HepG2 (cell line): Measurements from ENCODE around the gene EPHX1. TPM values are rescaled to one million over a fixed set of nuclear protein-coding genes. Genes with fewer than 3 reads are reported as not detected.

Experiments used
- ATAC-seq: fragments of 200-7000 bp; cut with Tn5 transposase; 3 replicates; pipeline ENCODE4 v1.9.1; 2020; ENCODE audit warnings: mild to moderate bottlenecking, moderate library complexity
- BruUV-seq: library from RNA; stranded (reverse); fragments of 400-500 nt; replicated peaks from 2 replicates; lab custom pipeline; 2021; lab: Mats Ljungman, UMichigan
- CTCF ChIA-PET: fragments of 300-600 bp; formaldehyde crosslinking; extraction: SDS; loops from one replicate; lab custom pipeline; 2021; ENCODE audit warnings: low total read pairs, inconsistent platforms, low intra/inter-chr PET ratio; lab: Yijun Ruan, JAX
- POLR2A ChIA-PET: fragments of 350-600 bp; sonication (Branson Sonifier 250); formaldehyde crosslinking; loops from one replicate; lab custom pipeline; 2020; ENCODE audit warnings: antibody characterized with exemption, inconsistent platforms; lab: Yijun Ruan, JAX
- DNase-seq: peaks from one replicate; pipeline ENCODE4 v3.0.0-alpha.2; 2015; ENCODE audit warnings: low spot score
- FAIRE-seq: peaks from 3 replicates; lab custom pipeline; 2011; peaks lifted over from hg19 to GRCh38; lab: Jason Lieb, UNC
- H2AFZ ChIP-seq: one replicate; pipeline ENCODE4 v1.6.1; 2011; ENCODE audit warnings: low read length, inconsistent platforms
- H3K27ac ChIP-seq: fragments of 300-600 bp; 3 replicates; pipeline ENCODE4 v1.8.0; 2011; ENCODE audit warnings: mixed run types, mild to moderate bottlenecking, mixed read lengths, low read length, inconsistent platforms; ENCODE audit not compliant: insufficient read depth; ENCODE audit errors: extremely low read length
- H3K27me3 ChIP-seq, 2 experiments: fragments of 200-600 bp in 1 of 2; 2 replicates in 1 of 2; 3 replicates in 1 of 2; pipeline versions ENCODE4 v1.6.0 to v1.8.0; 2011; ENCODE audit warnings: low read length in 2 of 2, mild to moderate bottlenecking in 2 of 2, moderate library complexity in 2 of 2, inconsistent platforms in 1 of 2; ENCODE audit not compliant: insufficient read depth in 2 of 2, control insufficient read depth in 1 of 2
- H3K36me3 ChIP-seq, 2 experiments: fragments of 200-600 bp in 1 of 2; replicated peaks in 1 of 2; 2 replicates in 1 of 2; 3 replicates in 1 of 2; pipeline versions ENCODE4 v1.5.1 to v1.8.0; 2011; ENCODE audit warnings: low read length in 2 of 2, inconsistent platforms in 1 of 2; ENCODE audit not compliant: insufficient read depth in 2 of 2, control insufficient read depth in 1 of 2
- H3K4me1 ChIP-seq: 2 replicates; pipeline ENCODE4 v1.5.1; 2012; ENCODE audit warnings: low read length, inconsistent platforms; ENCODE audit not compliant: insufficient read depth
- H3K4me2 ChIP-seq: 2 replicates; pipeline ENCODE4 v1.6.0; 2011; ENCODE audit warnings: low read depth, low read length, inconsistent platforms
- H3K4me3 ChIP-seq, 3 experiments: fragments of 200-600 bp in 1 of 3; sonication (generic), shearing (Covaris generic) in 1 of 3; replicated peaks in 1 of 3; 2 replicates each; pipeline ENCODE4 v1.5.1; 2011 to 2016; ENCODE audit warnings: low read length in 3 of 3, inconsistent platforms in 2 of 3, low read depth in 2 of 3, mild to moderate bottlenecking in 2 of 3, control low read depth in 1 of 3, mixed read lengths in 1 of 3; ENCODE audit not compliant: insufficient read depth in 1 of 3
- H3K79me2 ChIP-seq: one replicate; pipeline ENCODE4 v1.6.1; 2011; ENCODE audit warnings: low read length, inconsistent platforms; ENCODE audit not compliant: insufficient read depth
- H3K9ac ChIP-seq: 2 replicates; pipeline ENCODE4 v1.6.0; 2011; ENCODE audit warnings: mild to moderate bottlenecking, low read depth, low read length, inconsistent platforms; ENCODE audit not compliant: insufficient read depth
- H3K9me3 ChIP-seq: 2 replicates; pipeline ENCODE4 v1.5.1; 2012; ENCODE audit warnings: mild to moderate bottlenecking, low read length
- H4K20me1 ChIP-seq: 2 replicates; pipeline ENCODE4 v1.6.0; 2011; ENCODE audit warnings: inconsistent platforms, mild to moderate bottlenecking, low read length, moderate library complexity; ENCODE audit not compliant: insufficient read depth
- CBX5 ChIP-seq: sonication (generic); formaldehyde crosslinking; IDR thresholded peaks from 2 replicates; pipeline ENCODE4 v1.4.0; 2020; ENCODE audit warnings: missing genetic modification reagents, borderline replicate concordance
- GATA4 ChIP-seq: sonication (generic); IDR thresholded peaks from 2 replicates; pipeline ENCODE4 v1.6.1; 2016; ENCODE audit warnings: antibody characterized with exemption, low read depth, borderline replicate concordance
- NR1H2 ChIP-seq: sonication (generic); formaldehyde crosslinking; IDR thresholded peaks from 2 replicates; pipeline ENCODE4 v1.8.1; 2022; ENCODE audit warnings: low read depth, missing genetic modification reagents, borderline replicate concordance
- TMF1 ChIP-seq: sonication (generic); formaldehyde crosslinking; IDR thresholded peaks from 2 replicates; pipeline ENCODE4 v1.8.1; 2022; ENCODE audit warnings: low read depth, missing genetic modification reagents
- ZNF205 ChIP-seq: IDR thresholded peaks from 2 replicates; pipeline ENCODE4 v1.6.1; 2018; ENCODE audit warnings: missing biosample characterization, missing genetic modification reagents
- ZNF251 ChIP-seq: sonication (generic); formaldehyde crosslinking; IDR thresholded peaks from 2 replicates; pipeline ENCODE4 v1.9.0; 2021; ENCODE audit warnings: mild to moderate bottlenecking, missing genetic modification reagents
- ZNF510 ChIP-seq: sonication (generic); formaldehyde crosslinking; IDR thresholded peaks from 2 replicates; pipeline ENCODE4 v1.4.0; 2020; ENCODE audit warnings: low read depth, mild to moderate bottlenecking, missing genetic modification reagents
- ZNF530 ChIP-seq: sonication (generic); formaldehyde crosslinking; IDR thresholded peaks from 2 replicates; pipeline ENCODE4 v1.5.0; 2020; ENCODE audit warnings: low read depth, mild to moderate bottlenecking, missing genetic modification reagents
- ZNF546 ChIP-seq: sonication (generic); formaldehyde crosslinking; conservative IDR thresholded peaks from 2 replicates; pipeline ENCODE4 v1.8.1; 2023; ENCODE audit warnings: mild to moderate bottlenecking, missing genetic modification reagents
- WGBS: methylation state at CpG from one replicate; pipeline ENCODE4 v1.1.6; 2017; ENCODE audit warnings: low lambda C conversion rate; 5-methylcytosine and 5-hydroxymethylcytosine counted together
- in situ Hi-C: cut with HindIII; loops from 2 replicates; pipeline ENCODE4 v1.10.0; 2017; ENCODE audit warnings: low pct_unique_long_range_greater_than_20kb; ENCODE audit not compliant: extremely low pct_ligation_motif_present
- intact Hi-C: fragments of 100-400 bp; cut with micrococcal nuclease; formaldehyde crosslinking; loops from one replicate; pipeline ENCODE4 v1.10.0; 2022; ENCODE audit not compliant: unreplicated experiment
- polyA plus RNA-seq, 8 experiments: library from polyadenylated mRNA; depleted of rRNA in 3 of 8; stranded (reverse) in 7 of 8; unstranded in 1 of 8; fragments of >200 nt; fragmentation: Illumina TruSeq in 4 of 8; extraction: Trizol in 4 of 8; gene quantifications; 2 replicates each; pipeline versions ENCODE4 v1.2.1 to v1.2.3, GENCODE V29; 2011 to 2016; ENCODE audit warnings: low read depth in 4 of 8, missing spikeins in 1 of 8, mixed read lengths in 1 of 8; ENCODE audit not compliant: insufficient read depth in 1 of 8
- total RNA-seq, 5 experiments: library from RNA; depleted of rRNA; stranded (reverse); fragments of >200 nt; fragmentation: Illumina TruSeq; extraction: Trizol; gene quantifications; 2 replicates each; pipeline ENCODE4 v1.2.3, GENCODE V29; 2016; ENCODE audit warnings: low read depth in 1 of 5
- TF ChIP-seq, protein P1 (sequence below): sonication (generic); formaldehyde crosslinking; IDR thresholded peaks from 2 replicates; pipeline ENCODE4 v1.8.0; 2022; ENCODE audit warnings: low read depth, missing genetic modification reagents
- TF ChIP-seq, protein P2 (sequence below): sonication (generic); formaldehyde crosslinking; conservative IDR thresholded peaks from 2 replicates; pipeline ENCODE4 v1.4.0; 2020; ENCODE audit warnings: missing genetic modification reagents
- TF ChIP-seq, protein P3 (sequence below), 2 experiments: sonication (generic) in 1 of 2; formaldehyde crosslinking in 1 of 2; IDR thresholded peaks; 2 replicates each; pipeline versions ENCODE4 v1.4.0 to v1.6.1; 2016 to 2020; ENCODE audit warnings: borderline replicate concordance in 1 of 2, low read depth in 1 of 2, mild to moderate bottlenecking in 1 of 2, missing genetic modification reagents in 1 of 2

Gene EPHX1
- total and polyA plus RNA-seq, 2 of the 13 experiments (the other 11 are each of a cell fraction or from before 2014, with no cell fraction given): 27.7 to 36.5 TPM

DNA sequence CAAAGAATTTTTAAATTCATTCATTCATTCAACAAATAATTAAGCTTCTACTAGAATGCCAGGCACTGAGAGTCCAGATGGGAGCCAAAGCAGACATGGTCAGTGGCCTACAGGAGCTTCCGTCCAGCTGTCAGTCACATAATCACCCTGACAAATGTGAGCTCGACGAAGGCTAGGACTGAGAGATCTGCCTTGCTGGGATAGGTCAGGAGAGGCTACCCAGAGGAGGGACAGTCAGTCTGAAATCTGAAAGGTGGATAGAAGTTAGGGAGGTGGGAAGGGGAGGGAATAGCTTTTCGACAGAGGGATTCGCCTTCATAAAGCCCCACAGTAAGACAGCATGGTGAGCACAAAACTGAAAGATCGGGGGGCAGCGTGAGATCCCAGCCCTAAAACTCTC is 8.3 kb downstream of the EPHX1 start (continued):
- TF ChIP-seq ZNF510 (CRISPR knock-in tag) (no peak), CBX5 (CRISPR knock-in tag) (no peak), NR1H2 (no peak)
- TF ChIP-seq, protein P1, sequence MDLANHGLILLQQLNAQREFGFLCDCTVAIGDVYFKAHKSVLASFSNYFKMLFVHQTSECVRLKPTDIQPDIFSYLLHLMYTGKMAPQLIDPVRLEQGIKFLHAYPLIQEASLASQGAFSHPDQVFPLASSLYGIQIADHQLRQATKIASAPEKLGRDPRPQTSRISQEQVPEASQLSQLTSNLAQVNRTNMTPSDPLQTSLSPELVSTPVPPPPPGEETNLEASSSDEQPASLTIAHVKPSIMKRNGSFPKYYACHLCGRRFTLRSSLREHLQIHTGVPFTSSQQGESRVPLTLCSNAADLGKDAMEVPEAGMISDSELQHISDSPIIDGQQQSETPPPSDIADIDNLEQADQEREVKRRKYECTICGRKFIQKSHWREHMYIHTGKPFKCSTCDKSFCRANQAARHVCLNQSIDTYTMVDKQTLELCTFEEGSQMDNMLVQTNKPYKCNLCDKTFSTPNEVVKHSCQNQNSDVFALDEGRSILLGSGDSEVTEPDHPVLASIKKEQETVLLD (CRISPR knock-in tag): no peak
- TF ChIP-seq, protein P2, sequence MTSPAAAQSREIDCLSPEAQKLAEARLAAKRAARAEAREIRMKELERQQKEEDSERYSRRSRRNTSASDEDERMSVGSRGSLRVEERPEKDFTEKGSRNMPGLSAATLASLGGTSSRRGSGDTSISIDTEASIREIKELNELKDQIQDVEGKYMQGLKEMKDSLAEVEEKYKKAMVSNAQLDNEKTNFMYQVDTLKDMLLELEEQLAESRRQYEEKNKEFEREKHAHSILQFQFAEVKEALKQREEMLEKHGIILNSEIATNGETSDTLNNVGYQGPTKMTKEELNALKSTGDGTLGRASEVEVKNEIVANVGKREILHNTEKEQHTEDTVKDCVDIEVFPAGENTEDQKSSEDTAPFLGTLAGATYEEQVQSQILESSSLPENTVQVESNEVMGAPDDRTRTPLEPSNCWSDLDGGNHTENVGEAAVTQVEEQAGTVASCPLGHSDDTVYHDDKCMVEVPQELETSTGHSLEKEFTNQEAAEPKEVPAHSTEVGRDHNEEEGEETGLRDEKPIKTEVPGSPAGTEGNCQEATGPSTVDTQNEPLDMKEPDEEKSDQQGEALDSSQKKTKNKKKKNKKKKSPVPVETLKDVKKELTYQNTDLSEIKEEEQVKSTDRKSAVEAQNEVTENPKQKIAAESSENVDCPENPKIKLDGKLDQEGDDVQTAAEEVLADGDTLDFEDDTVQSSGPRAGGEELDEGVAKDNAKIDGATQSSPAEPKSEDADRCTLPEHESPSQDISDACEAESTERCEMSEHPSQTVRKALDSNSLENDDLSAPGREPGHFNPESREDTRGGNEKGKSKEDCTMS (CRISPR knock-in tag): no peak

DNA sequence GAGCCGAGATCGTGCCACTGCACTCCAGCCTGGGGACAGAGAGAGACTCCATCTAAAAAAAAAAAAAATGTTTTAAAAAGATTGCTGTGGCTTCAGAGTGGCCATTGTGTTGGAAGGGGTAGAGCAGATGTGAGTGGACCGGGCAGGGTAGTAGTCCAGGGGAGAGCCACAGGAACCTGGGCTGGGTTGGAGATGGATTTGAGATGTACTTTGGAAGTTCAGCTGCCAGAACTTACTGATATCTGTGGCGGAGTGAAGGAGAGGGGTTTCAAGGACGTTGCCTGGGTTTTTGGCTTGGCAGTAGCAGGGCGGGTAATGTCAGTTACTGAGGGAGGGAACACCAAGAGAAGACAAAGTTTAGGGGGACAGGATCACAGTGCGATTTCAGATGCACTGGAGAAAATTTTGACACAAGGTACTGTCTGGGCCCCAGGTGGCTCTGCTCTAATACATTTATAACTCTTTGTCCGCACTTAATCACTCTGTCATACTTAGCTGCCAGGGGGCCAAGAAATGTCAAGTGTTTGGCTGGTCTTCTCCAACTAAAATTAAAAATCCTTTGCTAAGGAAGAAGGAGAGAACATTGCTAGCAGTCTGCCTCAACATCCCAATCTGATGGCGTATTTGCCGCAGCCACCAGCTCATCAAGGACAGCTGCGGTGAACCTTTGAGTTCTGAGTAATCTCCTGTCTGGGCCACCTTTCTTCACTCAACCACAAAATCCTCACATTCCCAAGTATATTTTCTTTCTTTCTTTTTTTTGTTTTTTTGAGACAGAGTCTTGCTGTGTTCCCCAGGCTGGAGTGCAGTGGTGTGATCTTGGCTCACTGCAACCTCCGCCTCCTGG is 9.6 kb downstream of the EPHX1 start:
- FAIRE-seq: no peak
- H3K4me3 ChIP-seq: no peak overlapping the region
- peaks cover 92% of the 10 kb centered on the region for H3K4me1 ChIP-seq
- 96% methylated on average over 12 of the region's 12 CpGs for WGBS
- TF ChIP-seq TMF1 (CRISPR knock-in tag) (no peak), ZNF251 (CRISPR knock-in tag) (no peak), ZNF205 (CRISPR knock-in tag) (no peak), CBX5 (CRISPR knock-in tag) (no peak), ZNF546 (CRISPR knock-in tag) (no peak), GATA4 (no peak), ZNF530 (CRISPR knock-in tag) (no peak)
- TF ChIP-seq, protein P3, sequence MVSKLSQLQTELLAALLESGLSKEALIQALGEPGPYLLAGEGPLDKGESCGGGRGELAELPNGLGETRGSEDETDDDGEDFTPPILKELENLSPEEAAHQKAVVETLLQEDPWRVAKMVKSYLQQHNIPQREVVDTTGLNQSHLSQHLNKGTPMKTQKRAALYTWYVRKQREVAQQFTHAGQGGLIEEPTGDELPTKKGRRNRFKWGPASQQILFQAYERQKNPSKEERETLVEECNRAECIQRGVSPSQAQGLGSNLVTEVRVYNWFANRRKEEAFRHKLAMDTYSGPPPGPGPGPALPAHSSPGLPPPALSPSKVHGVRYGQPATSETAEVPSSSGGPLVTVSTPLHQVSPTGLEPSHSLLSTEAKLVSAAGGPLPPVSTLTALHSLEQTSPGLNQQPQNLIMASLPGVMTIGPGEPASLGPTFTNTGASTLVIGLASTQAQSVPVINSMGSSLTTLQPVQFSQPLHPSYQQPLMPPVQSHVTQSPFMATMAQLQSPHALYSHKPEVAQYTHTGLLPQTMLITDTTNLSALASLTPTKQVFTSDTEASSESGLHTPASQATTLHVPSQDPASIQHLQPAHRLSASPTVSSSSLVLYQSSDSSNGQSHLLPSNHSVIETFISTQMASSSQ (IDR thresholded peaks at IDR 0.05; ENCODE audit: low read depth): no peak
- TF ChIP-seq, protein P3 (CRISPR knock-in tag; IDR thresholded peaks at IDR 0.05; ENCODE audit: borderline replicate concordance): no peak
- ATAC-seq: no peak
- H3K36me3 ChIP-seq: peaks cover 2 to 8% of the 10 kb centered on the region in 2 experiments; a peak in 3 of 5 replicates
- no peaks in the 10 kb centered on the region for H4K20me1 ChIP-seq
- CTCF ChIA-PET: no interaction called here
- POLR2A ChIA-PET: no interaction called here
- no TSS peak for BruUV-seq
- DNase-seq: no peak
- 0 out of 2 replicates have a peak overlapping the region, but pooled peaks have one; percentile 1 for H3K9ac ChIP-seq
- peaks cover 33% of the 10 kb centered on the region for H3K79me2 ChIP-seq
- no peak overlapping the region for H3K4me2 ChIP-seq
- in situ Hi-C loops (no loop called here), intact Hi-C loops (loop anchor here (10.0 kb wide), 1 partner anchor 105 kb away; the partner anchor contains the start of gene PYCR2)
- H3K27ac ChIP-seq: peak overlapping the region; percentile 30
- no peaks in the 10 kb centered on the region for H3K9me3 ChIP-seq
- no peaks in the 10 kb centered on the region for H3K27me3 ChIP-seq
- H2AFZ ChIP-seq: no peak overlapping the region
